Stimulated activated CD8-positive, alpha-beta memory T cell treated with anti-CD3 and anti-CD28 coated beads, Interleukin-4, amount 100 ng/mL, for 1 hour (primary cell): Measurements from ENCODE around the gene P3H1.
"Not testable (repeated sequence)": the region's sequence is repeated elsewhere in the genome, so short reads cannot be mapped to it uniquely, and the experiment has no call there.

Experiments used
- DNase-seq, 2 donors: peaks; one replicate each; pipeline ENCODE4 v3.0.0-alpha.2; 2020; ENCODE audit warnings: low read depth in 2 of 2, low spot score in 1 of 2

The P3H1 gene

DNA sequence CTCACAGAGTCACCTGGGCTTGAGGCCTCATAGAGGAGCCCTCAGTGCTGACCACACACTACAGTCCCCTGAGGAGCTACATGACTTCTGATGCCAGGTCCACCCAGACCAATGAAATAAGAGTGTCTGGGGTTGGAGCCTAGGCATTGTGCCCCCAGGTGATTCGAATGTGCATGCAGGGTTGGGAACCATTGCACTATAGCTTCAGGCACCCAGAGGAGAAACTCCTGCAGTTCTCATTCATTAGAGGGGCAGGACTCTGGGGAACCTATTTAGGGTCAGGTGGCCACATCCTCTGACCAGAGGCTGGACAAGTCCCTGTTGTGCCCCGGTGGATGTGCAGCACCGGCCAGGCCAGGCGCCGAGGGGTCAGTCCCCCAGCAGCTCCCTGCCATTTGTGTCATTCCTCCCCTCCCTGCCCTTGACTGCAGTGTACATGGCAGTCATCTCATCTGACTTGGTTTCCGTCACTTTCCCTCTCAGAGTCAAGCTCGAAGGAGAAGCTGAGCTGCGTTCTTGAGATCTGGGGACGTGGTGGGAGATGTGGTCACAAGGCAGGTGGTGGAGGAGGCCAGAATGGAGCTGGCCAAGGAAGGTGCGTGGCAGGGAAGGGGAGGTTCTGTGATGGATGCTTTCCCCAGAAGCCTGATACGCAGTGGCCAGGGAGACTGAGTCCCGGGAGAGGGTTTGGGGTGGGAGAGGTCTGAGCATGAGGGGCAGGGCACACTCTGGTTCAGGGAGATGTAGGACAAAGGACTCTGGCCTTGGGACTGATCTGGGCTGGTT, 33.2 kb downstream of the P3H1 start:
- DNase-seq = no peak

- DNase-seq = no peak
Measured at GRCh38 chr1:42732126-42732680, 34.6 kb downstream of the P3H1 start.

- no peak for DNase-seq
Measured at GRCh38 chr1:42731585-42731984, 35.2 kb downstream of the P3H1 start.

DNA sequence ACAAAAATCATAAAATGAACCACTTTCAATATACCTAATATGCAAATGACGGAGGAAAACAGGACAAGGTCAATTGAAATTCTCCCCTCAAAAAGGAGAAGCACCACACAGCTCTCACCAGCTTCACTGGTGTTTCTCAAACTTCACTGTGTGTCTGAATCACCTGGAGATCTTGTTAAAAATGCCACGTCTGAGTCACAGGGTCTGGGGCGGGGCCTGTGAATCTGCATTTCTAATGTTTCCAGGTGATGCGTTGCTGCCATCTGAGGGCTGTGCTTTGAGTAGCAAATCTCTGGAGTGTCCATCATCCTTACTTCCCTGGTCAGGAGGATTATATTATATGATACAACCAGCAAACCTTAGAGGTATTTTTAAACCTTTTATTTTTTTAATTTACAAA, 35.8 kb downstream of the P3H1 start:
- DNase-seq = no peak

DNA sequence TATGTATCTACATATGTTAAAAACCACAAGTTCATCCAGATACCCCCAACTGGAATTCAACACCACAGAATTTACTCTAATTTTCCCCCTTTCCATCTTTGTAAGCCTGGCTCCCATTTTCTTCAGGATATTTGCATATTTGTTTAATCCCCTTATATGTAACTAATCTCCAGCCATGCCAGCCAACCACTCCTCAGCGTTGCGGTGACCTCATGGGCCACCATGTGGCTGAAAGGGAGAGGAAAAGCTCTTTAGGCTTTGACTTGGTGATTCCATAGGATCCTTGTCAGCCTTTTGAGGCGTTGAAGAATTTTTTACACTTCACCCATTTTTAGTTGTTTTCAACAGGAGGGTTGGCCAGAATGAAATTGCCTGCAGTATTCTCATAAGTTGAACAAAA, 36.8 kb downstream of the P3H1 start:
- no peak for DNase-seq

DNA sequence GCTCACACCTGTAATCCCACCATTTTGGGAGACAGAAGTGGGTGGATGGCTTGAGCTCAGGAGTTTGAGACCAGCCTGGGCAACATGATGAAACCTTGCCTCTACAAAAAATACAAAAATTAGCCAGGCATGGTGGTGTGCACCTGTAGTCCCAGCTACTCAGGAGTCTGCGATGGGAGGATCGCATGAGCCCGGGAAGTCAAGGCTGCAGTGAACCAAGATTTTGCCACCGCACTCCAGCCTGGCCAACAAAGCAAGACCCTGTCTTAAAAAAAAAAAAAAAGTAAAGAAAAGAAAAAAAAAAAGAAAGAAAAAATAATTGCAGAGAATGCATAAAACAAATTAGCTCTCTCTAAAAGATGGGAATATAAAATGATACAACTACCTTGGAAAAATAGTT, 41.0 kb downstream of the P3H1 start:
- not testable (repeated sequence) for DNase-seq

- DNase-seq = no peak
Measured at GRCh38 chr1:42723511-42723910, 43.3 kb downstream of the P3H1 start.

GRCh38 chr1:42722403-42722802, 44.4 kb downstream of the P3H1 start:
- not testable (repeated sequence) for DNase-seq

GRCh38 chr1:42721926-42722325, 44.9 kb downstream of the P3H1 start:
- DNase-seq = no peak

- DNase-seq = no peak
Measured at GRCh38 chr1:42720868-42721267, 46.0 kb downstream of the P3H1 start.

DNA sequence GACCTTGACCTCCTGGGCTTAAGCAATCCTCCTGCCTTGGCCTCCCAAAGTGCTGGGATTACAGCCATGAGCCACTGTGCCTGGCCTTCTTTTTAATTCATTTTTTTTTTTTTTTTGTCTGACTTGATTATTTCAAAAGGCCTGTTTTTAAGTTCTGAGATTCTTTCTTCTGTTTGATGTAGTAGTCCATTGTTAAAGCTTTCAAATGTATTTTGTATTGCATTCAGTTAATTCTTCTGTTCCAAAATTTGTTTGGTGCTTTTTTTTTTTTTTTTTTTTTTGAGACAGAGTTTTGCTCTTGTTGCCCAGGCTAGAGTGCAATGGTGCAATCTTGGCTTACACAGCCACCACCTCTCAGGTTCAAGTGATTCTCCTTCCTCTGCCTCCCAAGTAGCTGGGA, 52.4 kb downstream of the P3H1 start:
- DNase-seq = not testable (repeated sequence)

DNA sequence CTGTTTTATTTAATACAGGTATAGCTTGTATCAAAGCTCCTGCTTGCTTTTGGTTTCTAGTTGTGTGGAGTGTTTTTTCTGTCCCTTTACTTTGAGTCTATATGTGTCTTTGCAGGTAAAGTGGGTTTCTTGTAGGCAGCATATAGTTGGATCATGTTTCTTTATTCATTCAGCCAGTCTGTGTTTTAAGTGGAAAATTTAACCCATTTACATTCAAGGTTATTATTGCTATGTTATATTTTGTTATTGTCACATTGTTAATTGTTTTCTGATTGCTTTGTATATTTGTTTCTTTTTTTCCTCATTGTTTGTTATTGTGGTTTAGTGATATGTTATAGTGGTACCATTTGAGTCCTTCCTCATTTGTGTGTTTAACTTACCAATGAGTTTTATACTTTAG, 53.5 kb downstream of the P3H1 start:
- no peak for DNase-seq

GRCh38 chr1:42712808-42713207, 54.0 kb downstream of the P3H1 start:
- DNase-seq = not testable (repeated sequence)

DNA sequence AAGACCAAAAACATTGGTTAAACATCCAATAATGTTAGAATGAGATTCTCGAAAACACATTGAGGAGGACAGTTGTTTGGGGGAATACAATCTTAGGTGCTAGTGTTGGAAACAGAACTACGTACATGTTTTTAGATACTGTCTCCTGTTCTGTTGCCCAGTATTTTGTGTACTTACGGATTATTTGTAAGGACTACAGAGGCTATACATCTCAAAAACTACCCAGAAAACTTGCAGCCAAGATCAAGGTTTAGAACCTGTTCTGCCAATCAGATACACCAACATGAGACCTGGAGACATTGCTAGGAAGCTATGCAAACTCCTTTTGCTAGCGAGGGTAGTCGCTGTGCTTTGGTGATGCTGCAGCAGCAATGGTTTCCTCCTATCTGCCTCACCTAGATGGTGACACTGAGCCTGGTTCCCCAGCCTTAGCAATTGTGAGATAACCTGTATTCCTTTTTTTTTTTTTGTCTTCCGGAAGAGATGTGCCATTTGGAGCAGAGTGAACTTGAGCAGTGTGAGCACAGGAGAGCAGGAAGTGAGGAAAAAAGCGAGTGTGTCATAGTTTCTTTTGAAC, 62.9 kb downstream of the P3H1 start:
- DNase-seq = no peak

GRCh38 chr1:42700006-42700405, 66.8 kb downstream of the P3H1 start:
- no peak for DNase-seq

DNA sequence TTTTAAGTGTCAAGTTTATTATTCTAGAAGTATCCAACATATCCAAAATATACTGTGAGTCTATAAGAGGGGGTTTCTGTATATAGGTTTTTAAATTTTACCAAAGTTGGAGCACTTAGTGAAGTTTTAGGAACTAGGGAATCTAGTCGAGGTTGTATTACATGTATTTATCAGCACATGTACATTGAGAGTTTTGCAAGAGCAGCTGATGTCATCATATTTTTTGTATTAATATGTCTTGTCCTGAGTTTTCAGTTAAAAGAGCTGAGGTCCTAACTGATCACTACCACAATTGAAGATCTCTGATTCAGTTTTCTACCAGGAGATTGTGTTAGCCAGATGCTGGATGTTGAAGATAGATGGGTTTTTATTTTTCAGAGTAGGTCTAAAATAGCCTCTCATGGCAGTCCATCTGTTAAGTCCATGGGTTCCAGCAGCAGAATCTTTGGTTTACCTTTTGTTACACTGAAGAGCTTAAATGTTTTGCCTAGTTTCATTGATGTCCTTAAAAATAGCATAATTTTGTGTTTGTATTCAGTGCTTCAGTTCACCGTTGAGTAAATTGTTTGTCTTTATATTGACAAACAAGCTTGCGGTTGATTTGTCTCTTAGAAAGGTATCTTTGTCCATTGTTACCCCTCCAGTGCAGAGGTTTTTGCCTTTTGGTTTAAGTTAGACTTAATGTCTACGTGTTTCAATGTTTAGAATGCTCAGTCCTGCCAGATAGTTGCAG, 68.6 kb downstream of the P3H1 start:
- DNase-seq = no peak
